ENCODE data around the gene ZNF184.

The ZNF184 gene

DNA sequence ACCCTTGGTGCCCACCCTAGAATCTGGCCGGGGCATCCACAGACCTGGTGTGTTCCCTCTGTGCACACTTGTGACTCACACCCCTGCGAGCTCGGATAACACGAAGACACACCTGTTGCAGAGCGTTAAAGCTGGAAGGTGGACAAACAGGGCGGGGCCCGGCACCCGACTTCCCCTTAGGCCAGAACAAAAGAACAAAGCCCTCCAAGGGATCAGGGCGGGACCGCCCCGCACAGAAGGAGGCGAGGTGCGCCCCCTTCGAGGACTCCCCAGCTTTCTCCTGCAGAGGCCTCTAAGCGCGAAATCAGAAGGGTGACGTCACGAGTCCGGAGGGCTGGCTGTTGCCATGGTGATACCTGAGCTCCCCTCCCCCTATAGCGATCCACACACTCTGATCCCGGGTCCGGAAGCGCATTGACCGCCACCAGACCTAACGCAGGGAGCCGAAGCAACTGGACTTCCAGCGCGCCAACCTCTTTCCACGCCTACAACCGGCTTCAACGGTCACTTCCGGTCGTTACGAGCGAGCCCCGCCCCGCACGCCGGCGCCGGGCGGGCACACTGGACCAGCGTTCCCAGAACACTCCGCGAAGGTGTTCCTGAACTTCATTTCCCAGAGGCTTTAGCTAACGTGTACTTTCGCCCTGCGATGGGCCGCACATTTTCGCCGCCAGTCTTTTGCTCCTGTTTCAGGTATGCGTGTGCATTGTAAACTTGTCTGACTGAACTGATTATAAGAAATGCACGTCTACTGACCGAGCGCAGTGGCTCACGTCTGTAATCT, at the start of gene ZNF184:
Gene ZNF184, minus strand, starts transcription at position 489 of the 784 bp plus-strand sequence. CDS start 811 bp downstream, outside the sequence.
- DNase-seq (ENCODE audit: low spot score), result peak; percentile 99

DNA sequence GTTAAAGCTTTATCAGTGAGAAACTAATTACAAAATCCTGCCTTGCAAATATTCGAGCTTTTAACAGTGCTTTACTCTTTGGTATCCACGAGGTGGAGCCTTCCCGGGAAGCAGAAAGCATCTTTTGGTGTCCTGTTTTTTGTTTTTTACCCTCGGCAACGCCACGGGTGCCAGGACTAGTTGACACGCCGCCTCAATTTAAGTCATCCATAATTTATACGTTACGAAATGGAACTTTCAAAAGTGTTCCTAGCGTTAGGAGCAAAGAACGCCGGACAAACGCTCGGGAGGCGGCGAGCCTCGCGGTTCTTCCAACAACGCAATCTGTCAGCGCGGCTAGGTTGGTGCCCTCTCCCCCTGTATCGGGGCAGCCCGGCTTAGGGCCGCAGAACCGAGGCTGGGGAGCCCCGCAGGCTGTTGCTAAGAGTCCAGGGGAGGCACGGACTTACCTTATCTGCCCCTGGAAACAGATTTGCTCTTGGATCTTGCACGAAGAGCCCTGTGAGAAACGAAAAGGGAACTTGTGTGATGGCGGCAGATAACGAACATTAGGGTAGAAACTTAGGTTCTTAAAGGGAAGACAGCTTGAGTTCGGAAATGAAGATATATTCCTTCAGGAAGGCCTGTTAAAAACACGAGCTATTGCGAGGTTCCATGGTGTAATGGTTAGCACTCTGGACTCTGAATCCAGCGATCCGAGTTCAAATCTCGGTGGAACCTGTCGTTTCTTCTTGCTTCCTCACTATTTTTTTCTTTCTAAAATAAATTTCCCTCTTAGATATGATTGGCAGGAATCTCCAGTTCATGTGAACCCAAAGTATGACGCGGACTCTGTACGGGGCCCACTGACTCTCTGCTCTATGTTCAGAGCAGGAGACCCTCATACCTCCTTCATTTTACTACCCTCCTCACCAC, 46.2 kb upstream of the ZNF184 start:
- DNase-seq (ENCODE audit: low spot score), result peak; percentile 93

DNA sequence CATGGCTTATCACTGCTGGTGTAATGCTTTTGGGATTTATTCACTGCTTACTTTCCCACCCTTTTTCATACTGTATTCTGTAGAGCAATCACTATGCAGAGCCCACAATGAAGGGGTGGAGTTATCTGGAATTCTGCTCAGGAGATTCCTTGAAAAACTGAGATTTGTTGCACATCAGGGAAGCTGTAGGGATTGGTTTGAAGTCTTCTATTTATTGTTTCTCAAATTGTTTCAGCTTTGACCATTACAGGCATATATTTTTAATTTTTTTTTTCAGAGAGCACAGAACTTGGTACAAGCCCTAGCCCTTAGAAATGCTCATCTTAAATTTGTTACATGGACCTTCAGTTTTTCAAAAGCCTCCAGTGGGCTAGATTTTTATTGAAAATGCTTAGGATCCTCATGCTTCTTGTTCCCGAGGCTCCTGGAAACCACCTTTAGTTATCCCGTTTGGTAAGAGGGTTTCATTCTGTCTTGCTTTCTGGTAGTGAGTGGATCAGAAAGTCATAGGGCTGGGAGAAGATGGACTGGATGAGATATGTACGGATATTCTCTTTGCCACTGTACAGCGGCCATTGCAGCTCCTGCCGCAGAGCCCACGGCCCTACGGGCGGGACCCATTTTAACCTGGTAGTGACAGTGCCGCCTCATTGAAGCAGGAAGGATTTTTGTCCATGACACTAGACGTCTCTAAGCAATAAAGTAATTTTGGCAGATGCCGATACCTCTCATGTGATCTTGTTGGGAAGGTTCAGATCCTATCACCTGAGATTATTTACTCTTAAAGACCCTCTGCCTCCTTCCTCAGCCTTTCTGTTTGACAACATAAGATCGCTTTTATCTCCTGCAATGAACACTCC, 45.3 kb upstream of the ZNF184 start:
- DNase-seq (ENCODE audit: low spot score), result peak; percentile 66

DNA sequence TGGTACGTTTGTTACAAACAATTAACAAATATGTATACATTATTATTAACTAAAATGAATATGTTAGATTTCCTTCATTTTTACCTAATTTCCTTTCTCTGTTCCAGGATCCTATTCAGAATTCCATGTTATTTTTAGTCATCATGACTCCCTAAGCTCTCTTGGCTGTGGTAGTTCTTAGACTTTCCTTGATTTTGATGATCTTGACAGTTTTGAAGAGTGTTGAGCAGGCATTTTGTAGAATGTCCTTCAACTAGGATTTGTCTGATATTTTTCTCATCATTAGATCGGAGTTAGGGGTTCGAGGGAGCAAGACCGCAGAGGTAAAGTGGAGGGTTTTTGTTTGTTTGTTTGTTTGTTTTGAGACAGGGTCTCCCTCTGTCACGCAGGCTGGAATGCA, 44.3 kb upstream of the ZNF184 start:
- DNase-seq (ENCODE audit: low spot score), result no peak

DNA sequence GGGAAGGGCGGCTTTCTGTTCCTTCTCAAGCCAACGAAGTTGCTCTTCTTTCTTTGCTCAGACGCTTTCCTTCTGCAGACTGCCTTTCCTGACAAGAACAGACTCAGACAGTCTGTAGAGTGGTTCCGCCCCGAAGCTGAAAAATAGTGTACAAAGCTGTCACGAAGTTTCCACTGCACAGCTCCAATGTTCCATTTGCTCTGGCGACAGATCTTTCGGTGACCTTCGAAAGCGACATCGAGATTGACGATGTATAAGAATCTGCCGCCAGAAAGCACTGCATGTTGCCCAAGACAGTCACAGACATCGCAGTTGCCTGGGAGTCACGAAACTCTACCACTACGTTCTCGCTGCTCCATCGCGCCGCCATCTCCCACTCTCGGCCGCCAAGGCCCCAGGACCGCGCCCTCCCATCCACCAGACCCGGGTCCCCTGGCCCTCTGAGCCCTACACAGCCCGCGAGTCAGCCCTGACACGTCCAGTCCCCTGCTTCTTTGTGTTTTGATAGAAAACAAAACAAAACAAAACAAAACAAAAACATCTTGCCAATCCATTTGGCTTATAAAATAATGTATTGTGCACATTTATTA, 42.1 kb upstream of the ZNF184 start:
- no peak for DNase-seq (ENCODE audit: low spot score)

DNA sequence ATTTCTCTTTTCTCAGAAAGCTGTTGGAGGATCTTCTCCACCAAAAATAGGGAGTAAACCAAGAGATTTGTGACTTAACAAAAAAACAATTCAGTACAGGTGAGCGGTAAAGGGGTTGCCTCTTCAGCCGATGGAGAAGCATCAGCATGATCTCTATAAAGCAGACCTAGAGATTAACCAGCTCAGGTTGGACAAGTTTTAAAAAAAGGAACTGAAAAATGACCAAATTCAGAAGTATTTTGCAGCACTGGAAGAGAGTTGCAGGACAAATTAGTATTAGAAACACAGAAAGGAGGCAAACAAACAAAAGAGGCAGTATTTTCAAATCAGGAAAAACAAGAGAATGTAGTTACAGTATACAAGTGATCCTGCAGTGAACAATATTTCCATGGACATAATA, 39.6 kb upstream of the ZNF184 start:
- DNase-seq (ENCODE audit: low spot score), result no peak

DNA sequence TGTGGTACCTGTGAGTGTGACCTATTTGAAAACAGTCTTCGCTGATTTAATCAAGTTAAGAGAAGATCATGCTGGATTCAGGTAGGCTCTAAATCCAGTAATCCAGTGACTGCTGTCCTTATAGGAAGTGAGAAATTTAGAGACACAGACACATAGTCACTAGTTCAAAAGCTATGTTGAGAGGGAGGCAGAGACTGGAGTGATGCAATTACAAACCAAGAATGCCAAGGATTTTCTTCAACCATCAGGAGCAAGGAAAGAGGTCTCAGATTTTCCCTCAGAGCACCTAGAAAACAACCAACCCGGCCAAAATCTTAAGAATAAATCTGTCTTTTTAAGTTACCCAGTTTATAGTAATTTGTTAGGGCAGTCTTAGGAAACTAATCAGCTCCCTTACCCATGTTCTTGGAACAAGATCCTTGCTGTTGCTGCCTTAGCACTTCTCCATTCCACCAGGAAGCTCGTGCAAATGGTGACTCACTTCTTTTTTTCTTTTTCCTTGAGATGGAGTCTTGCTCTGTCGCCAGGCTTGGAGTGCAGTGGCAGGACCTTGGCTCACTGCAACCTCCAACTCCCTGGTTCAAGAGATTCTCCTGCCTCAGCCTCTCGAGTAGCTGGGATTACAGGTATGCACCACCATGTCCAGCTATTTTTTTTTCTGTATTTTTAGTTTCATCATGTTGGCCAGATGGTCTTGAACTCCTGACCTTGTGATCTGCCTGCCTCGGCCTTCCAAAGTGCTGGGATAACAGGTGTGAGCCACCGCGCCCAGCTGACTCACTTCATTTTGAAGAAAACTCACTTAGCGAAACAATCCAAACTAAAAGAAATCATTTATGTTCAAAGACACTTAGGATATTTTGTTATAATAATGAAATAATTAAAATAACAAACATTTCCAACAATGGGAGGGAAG, 34.4 kb upstream of the ZNF184 start:
- no peak for DNase-seq (ENCODE audit: low spot score)

DNA sequence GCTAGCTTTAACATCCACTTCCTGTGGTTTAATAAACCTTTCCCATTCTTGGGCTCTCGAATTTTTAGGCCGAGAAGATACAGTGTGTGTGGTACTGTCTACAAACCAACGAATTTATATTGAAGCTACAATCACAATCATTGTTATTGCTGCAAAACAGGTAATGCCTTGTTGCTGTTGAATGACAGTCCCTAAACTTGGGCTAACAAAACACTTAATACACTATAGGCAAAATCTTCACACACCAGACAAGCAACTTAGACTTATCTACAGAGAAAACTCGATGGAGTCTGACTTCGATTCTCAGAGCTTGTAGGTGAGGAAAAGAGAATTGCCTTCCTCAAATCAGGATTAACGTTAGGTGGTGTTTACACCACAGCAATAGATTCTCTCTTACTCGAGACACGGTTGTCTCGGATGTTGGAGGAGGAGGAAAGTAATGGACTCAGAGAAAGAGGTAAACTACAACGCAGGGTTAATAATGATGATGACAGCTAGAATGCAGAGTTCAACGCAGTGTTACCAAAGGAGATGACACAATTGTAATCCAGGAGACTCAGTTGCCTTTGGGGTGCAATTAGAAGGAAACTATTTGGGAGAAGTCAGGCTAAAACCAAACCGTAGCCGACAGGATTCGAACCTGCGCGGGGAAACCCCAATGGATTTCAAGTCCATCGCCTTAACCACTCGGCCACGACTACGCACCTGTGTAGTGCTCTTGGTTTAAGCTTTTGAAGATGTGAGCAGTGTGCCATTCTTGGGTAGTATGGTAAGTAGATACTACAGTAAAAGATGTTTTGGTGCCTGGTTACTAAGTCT, 32.5 kb upstream of the ZNF184 start:
- DNase-seq (ENCODE audit: low spot score), result peak; percentile 87

DNA sequence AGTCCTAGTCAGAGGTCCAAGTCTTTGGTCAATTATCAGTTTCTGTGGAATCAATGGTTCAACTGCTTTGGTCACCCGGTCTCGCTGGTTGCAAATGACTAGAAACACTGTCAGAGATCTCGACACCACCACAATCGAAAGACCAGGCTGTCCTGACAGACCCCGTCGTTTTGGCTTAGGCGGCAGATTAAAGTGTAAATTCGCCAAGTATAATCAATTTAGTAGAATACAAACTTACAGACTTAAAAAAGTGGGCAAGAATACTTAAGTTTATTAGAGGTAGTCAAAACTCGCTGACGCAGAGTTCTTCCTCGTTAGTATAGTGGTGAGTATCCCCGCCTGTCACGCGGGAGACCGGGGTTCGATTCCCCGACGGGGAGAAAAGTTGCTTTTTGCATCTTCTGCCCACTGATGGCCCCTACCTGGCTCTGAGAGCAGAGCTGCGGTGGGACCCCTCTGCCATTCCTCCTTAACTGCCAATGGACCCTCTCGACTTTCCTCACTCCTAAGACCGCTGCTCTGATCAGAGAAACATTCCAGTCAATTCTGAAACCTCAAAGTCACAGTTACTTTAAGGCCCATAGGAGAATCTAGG, 30.6 kb upstream of the ZNF184 start:
- peak; percentile 79 for DNase-seq (ENCODE audit: low spot score)

DNA sequence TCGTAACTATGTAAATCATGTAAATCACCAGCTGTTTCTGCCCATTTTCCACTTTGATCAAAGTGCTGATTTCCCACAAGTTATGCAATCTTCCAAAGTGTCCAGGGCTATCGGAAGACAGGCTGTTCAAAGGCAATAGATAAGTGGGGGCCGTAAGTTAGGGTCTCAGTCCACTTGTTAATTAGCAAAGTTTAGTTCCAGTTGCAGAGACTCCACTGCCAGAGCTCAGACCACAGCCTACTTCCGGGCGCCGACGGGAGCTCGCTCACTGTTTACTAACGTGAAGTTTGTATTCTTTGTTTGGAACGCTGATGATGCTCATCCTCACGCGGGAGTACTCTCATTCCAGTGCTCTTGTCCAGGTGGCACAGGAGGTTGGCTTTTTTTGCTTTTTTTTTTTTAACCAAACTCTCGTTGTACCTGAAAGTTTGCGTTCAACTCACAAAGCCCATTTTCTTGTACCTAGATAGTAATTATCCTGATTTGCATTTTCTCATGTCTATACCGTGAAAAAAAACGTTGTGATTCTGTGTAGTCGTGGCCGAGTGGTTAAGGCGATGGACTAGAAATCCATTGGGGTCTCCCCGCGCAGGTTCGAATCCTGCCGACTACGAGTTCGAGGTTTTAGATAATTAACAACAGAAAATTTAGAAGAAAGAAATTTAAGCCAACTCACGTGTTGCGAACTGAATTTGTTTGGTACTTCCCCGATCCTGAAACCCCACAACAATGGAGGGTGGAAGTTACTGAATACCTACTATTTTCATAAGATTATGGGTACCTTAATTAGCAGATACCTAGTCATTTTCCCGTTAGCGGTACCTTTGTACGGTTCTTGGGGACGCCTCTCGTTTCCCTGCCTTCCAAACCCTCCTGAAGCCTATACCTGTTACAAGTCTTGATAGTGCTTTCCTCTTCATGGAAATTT, 29.9 kb upstream of the ZNF184 start:
- DNase-seq (ENCODE audit: low spot score), result peak; percentile 74

DNA sequence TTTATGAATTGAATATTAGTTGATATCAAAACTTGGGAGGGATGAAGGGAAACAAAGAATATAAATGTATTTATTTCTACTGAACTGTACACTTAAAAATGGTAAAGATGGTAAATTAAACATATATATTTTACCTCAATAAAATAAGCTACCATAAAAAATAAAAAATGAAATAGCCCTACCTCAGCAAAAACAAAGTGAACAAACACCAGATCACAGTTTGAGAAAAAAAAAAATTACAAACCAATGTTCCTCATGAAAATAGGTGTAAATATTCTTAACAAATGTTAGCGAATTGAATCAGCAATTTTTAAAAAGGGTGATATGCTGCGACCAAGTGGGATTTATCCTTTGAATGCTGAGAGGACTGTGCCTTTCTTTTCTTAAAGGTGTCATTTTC, 28.3 kb upstream of the ZNF184 start:
- DNase-seq (ENCODE audit: low spot score), result no peak

DNA sequence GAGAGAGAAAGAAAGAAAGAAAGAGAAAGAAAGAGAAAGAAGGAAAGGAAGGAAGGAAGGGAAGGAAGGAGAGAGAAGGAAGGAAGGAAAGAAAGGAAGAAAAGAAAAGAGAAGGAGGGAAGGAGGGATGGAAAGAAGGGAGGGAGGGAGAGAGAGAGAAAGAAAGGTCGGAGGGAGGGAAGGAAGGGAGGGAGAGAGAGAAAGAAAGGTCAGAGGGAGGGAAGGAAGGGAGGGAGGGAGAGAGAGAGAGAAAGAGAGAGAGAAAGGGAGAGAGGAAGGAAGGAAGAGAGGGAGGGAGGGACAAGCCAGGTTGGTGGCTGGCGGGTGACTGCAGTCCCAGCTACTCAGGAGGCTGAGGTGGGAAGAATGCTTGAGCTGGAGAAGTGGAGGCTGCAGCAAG, 27.3 kb upstream of the ZNF184 start:
- DNase-seq (ENCODE audit: low spot score), result no peak

DNA sequence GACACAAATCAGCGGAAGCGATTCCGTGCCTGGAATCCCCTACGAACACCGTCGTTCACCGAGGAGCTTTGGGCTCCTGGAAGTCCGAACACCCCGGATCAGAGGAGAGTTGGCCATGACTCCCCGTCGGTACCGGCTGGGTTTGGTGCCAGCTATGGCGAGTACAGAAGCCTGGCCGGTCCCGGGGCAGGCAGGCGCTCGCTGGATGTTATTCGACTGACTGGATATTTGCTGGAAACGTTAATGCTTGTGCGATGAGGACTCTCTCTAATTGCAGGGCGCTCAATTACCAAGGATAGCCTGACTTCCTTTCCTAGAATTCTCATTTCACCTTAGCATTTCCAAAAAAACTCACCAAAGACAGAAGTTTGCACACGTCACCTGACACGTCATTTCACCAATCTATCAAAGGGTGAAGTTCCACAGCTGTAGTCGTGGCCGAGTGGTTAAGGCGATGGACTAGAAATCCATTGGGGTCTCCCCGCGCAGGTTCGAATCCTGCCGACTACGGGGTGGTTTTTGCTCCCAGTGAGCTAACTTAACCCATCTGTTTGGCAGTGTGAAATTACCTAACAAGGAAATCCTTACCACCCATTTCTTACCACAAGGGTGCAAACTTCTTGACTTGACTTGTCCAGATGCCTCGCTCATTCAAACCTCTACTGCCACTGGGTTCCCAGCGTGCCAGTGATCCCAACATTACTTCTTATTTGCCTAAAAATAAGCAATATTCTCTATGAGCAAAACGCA, 22.7 kb upstream of the ZNF184 start:
- DNase-seq (ENCODE audit: low spot score), result peak; percentile 79

DNA sequence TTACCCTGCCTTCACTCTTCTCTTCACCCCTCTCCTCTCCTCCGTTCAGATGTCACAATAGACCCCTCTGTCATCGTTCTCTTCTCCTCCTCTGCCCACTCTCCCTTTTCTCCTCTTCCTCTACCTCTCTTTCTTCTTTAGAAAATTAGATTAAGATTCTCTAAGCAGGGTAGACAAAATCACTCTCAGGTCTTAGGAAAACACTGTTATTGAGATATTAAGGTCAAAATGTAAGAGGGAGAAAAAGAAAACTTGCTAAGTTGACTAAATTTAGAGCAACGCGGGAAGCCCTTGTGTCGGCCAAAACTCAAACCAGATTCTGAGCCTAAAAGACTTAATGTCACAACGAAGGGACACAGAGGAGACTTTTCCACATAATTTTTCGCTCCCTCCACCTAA, 22.1 kb upstream of the ZNF184 start:
- DNase-seq (ENCODE audit: low spot score), result no peak

DNA sequence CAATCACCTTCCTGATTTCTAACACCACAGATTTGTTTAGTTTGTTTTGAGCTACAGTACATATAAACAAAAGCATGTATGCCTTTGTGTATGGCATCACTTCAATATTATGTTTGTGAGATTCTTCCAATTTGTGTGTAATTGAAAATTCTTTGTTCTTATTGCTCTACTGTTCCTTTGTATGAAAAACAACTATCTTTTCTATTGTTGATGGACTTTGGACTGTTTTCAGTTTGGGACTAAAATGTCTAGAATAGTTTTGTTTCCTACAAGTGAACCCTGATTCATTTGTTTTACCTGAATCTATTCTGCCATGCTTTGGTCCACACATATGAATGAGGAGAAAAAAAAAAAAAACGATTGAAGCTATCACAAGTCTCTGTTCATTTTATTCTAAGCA, 21.2 kb upstream of the ZNF184 start:
- DNase-seq (ENCODE audit: low spot score), result no peak

DNA sequence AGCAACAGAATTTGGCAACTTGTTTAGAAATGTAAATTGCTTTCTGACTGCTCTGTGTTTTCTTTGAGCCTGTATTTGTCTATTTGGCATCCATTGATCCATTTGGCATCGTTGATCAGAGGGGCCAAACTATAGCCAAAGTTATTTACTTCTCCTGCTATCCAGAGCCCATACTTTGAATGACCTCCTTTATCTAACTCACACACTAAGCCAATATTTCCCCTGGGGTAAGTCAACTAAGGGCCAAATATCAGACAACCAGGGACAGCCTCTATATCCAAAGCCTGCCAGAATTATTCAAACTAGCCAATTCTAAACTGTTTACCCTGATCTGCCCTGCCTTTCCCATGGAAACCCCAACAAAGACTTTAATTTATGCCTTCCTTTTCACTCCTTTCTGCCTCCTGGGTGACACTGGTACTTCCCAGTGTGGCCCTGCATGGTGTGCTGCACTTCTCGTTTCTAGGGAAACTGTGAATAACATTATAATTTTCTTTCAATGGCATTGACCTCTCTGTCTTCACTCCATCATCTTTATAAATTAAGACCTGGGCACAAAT, 19.8 kb upstream of the ZNF184 start:
- peak; percentile 27 for DNase-seq (ENCODE audit: low spot score)
